Heart left ventricle (tissue), 16 donors: ENCODE results near the gene CCDC78. TPM values are rescaled to one million over a fixed set of nuclear protein-coding genes. Genes with fewer than 3 reads are reported as not detected.

ENCODE experiments used
- ATAC-seq, 4 donors: fragments of 200-7000 bp; cut with Tn5 transposase; one replicate each; pipeline ENCODE4 v1.9.1; 2020 to 2022; ENCODE audit warnings: moderate library complexity in 4 of 4, mild to moderate bottlenecking in 3 of 4, moderate number of reproducible peaks in 1 of 4
- DNase-seq, 5 donors: peaks; one replicate each; pipeline ENCODE4 v3.0.0-alpha.2; 2020
- H3K27ac ChIP-seq, 12 donors: fragments of 200-600 bp; sonication (generic) in 4 of 12; one replicate each; pipeline versions ENCODE4 v1.5.0 to v1.8.0; 2016 to 2022; ENCODE audit warnings: mild to moderate bottlenecking in 2 of 12
- H3K27me3 ChIP-seq, 9 donors: fragments of 200-600 bp; sonication (generic) in 2 of 9; one replicate each; pipeline versions ENCODE4 v1.5.1 to v1.8.0; 2016 to 2022; ENCODE audit warnings: mild to moderate bottlenecking in 3 of 9
- H3K36me3 ChIP-seq, 9 donors: fragments of 200-600 bp; sonication (generic) in 2 of 9; one replicate each; pipeline versions ENCODE4 v1.5.0 to v1.8.0; 2018 to 2022; ENCODE audit warnings: mild to moderate bottlenecking in 2 of 9
- H3K4me1 ChIP-seq, 12 donors: fragments of 200-600 bp; sonication (generic) in 4 of 12; one replicate each; pipeline versions ENCODE4 v1.5.0 to v1.8.0; 2016 to 2022; ENCODE audit warnings: mild to moderate bottlenecking in 3 of 12
- H3K4me3 ChIP-seq, 12 donors: fragments of 200-600 bp; sonication (generic) in 4 of 12; one replicate each; pipeline versions ENCODE4 v1.5.0 to v1.8.0; 2017 to 2022; ENCODE audit warnings: mild to moderate bottlenecking in 9 of 12, moderate library complexity in 4 of 12
- H3K9me3 ChIP-seq, 12 donors: fragments of 200-600 bp; sonication (generic) in 4 of 12; one replicate each; pipeline versions ENCODE4 v1.5.0 to v1.8.0; 2016 to 2022; ENCODE audit warnings: mild to moderate bottlenecking in 1 of 12
- POLR2A ChIP-seq, 2 donors: fragments of 450-650 bp; IDR thresholded peaks; one replicate each; pipeline ENCODE4 v1.6.1; 2017; ENCODE audit warnings: antibody characterized with exemption in 2 of 2, mild to moderate bottlenecking in 2 of 2, moderate library complexity in 2 of 2
- WGBS, 4 donors: extraction: QIAGEN DNeasy Blood & Tissue Kit in 2 of 4; methylation state at CpG; one replicate each; pipeline versions ENCODE4 v1.1.5 to v1.1.7; 2013 to 2018; 5-methylcytosine and 5-hydroxymethylcytosine counted together
- intact Hi-C, 10 donors: fragments of 100-400 bp; cut with DNase I; formaldehyde crosslinking; loops; one replicate each; pipeline versions ENCODE4 v1.11.1 to v1.14.2; 2022
- polyA plus RNA-seq, 2 donors: library from polyadenylated mRNA; stranded (reverse); fragments of 200-250 nt; gene quantifications; one replicate each; pipeline ENCODE4 v1.2.3, GENCODE V29; 2013
- total RNA-seq, 9 donors: library from RNA; depleted of rRNA in 2 of 9; stranded (reverse); fragments of >200 nt in 2 of 9; fragmentation: NEBNext Ultra II Directional in 3 of 9; extraction: Animal tissue kit (Norgen Biotek cat#: 25700) in 3 of 9; gene quantifications; one replicate each; pipeline versions ENCODE4 v1.1.0 to v1.2.4, GENCODE V29; 2016 to 2023
- TF ChIP-seq, protein P1 (sequence below), 12 donors: fragments of 200-600 bp; sonication (generic) in 4 of 12; IDR thresholded peaks; one replicate each; pipeline versions ENCODE4 v1.5.0 to v1.8.0; 2018 to 2022; ENCODE audit warnings: antibody characterized with exemption in 12 of 12, mild to moderate bottlenecking in 5 of 12
- donor health status: ischemic (EF 13 %, LVEDD 7.1; RV severe dilation, severe dysfunction).
- donor health status: healthy with polysubstance abuse.
- donor health status: DM: no; HTN: yes; CAD: no.
- donor health status: DM: no; HTN: no; CAD: no.
- donor health status: ischemic (EF 25% LVEDD 6.9; RV normal size, moderate dysfunction).
- donor health status: ischemic (EF 25% LVEDD 5.7; RV mildly dilated, moderate dysfunction).
- donor health status: healthy.
- donor health status: DM: yes; HTN: yes; CAD: no.
- donor health status: ischemic (EF 35%, LVEDD 5.7; RV mildly dilated, moderate dysfunction).
- donor health status: nonischemic (EF 11% LVEDD 7.7; RV severe dilation, severe dysfunction).
- donor health status: DM: yes; HTN: yes; CAD: no.
- donor health status: PGD.
- donor health status: ischemic (EF 29% LVEDD 5.4; RV normal size, mild dysfunction).
- donor health status: nonischemic (EF 23%, LVEDD 6.1; RV moderate dilation, normal function).

The CCDC78 gene
- total and polyA plus RNA-seq, 11 donors, result 0.35 to 1.3 (median 0.59) TPM; not detected in 3

DNA sequence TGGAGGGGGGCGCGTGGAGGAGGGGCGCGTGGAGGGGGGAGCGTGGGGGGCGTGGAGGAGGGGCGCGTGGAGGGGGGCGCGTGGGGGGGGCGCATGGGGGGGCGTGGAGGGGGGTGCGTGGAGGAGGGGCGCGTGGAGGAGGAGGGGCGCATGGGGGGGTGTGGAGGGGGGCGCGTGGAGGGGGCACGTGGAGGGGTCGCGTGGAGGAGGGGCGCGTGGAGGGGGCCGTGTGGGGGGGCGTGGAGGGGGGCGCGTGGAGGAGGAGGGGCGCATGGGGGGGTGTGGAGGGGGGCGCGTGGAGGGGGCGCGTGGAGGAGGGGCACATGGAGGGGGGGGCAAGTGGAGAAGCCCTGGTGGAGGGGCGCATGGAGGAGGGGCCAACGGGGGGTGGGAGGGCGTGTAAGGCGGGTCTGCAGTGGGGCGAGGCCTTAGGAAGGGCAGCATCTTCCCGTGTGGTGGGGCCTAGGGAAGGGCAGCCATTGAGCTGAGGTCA is 41.5 kb upstream of the CCDC78 start:
- Histone ChIP-seq H3K4me1 (no peaks in the 10 kb centered on the region), H3K27ac (no peak overlapping the region), H3K9me3 (no peaks in the 10 kb centered on the region), H3K27me3 (peaks cover 0 to 20% (median 0%) of the 10 kb centered on the region in 9 donors), H3K4me3 (no peak overlapping the region), H3K36me3 (no peaks in the 10 kb centered on the region)
- DNase-seq (peak in 1 of 5 donors; percentile 9), ATAC-seq (no peak)
- TF ChIP-seq, protein P1, sequence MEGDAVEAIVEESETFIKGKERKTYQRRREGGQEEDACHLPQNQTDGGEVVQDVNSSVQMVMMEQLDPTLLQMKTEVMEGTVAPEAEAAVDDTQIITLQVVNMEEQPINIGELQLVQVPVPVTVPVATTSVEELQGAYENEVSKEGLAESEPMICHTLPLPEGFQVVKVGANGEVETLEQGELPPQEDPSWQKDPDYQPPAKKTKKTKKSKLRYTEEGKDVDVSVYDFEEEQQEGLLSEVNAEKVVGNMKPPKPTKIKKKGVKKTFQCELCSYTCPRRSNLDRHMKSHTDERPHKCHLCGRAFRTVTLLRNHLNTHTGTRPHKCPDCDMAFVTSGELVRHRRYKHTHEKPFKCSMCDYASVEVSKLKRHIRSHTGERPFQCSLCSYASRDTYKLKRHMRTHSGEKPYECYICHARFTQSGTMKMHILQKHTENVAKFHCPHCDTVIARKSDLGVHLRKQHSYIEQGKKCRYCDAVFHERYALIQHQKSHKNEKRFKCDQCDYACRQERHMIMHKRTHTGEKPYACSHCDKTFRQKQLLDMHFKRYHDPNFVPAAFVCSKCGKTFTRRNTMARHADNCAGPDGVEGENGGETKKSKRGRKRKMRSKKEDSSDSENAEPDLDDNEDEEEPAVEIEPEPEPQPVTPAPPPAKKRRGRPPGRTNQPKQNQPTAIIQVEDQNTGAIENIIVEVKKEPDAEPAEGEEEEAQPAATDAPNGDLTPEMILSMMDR (IDR thresholded peaks at IDR 0.05), result no peak
- TF ChIP-seq POLR2A (IDR thresholded peaks at IDR 0.05), result no peak
- WGBS, 4 donors, result 69 to 82% (median 79%) methylated on average over 19 to 33 of the region's 38 CpGs
- intact Hi-C loops, result no loop called here

DNA sequence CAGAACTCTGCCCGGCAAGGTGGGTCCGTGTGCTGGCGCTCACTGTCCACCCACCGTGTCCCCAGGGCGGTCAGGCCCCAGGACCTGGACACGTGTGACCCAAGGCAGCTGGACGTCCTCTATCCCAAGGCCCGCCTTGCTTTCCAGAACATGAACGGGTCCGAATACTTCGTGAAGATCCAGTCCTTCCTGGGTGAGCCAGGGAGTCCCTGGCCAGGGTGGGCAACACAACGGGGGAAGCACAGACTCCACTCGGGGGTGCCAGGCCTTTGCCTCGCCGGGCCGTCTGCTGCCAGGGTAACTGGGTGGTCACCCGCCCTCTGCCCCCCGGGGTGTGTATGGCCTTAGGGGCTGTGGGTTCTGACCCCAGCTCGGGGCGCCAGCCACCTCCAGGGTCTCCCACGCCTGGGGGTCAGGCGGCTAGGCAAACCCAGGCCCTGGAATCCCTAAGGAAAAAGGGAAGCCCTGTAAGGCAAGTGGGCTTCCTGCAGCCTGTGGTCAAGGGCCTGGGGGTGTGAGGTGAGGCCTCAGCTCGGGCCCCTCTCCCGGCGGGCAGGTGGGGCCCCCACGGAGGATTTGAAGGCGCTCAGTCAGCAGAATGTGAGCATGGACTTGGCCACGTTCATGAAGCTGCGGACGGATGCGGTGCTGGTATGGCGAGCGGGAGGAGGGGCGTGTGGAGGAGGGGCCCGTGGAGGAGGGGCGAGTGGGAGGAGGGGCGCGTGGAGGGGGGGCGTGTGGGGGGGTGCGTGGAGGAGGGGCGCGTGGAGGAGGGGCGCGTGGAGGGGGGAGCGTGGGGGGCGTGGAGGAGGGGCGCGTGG is 40.8 kb upstream of the CCDC78 start:
- DNase-seq (peak in 1 of 5 donors; percentile 6), ATAC-seq (no peak)
- Histone ChIP-seq H3K9me3 (no peaks in the 10 kb centered on the region), H3K27ac (no peak overlapping the region), H3K27me3 (peaks cover 0 to 25% (median 0%) of the 10 kb centered on the region in 9 donors), H3K4me3 (no peak overlapping the region), H3K4me1 (no peaks in the 10 kb centered on the region), H3K36me3 (no peaks in the 10 kb centered on the region)
- TF ChIP-seq, protein P1 (IDR thresholded peaks at IDR 0.05), result no peak
- WGBS, 4 donors, result 66 to 82% (median 67%) methylated on average over 16 to 38 of the region's 48 CpGs
- intact Hi-C loops, result no loop called here

DNA sequence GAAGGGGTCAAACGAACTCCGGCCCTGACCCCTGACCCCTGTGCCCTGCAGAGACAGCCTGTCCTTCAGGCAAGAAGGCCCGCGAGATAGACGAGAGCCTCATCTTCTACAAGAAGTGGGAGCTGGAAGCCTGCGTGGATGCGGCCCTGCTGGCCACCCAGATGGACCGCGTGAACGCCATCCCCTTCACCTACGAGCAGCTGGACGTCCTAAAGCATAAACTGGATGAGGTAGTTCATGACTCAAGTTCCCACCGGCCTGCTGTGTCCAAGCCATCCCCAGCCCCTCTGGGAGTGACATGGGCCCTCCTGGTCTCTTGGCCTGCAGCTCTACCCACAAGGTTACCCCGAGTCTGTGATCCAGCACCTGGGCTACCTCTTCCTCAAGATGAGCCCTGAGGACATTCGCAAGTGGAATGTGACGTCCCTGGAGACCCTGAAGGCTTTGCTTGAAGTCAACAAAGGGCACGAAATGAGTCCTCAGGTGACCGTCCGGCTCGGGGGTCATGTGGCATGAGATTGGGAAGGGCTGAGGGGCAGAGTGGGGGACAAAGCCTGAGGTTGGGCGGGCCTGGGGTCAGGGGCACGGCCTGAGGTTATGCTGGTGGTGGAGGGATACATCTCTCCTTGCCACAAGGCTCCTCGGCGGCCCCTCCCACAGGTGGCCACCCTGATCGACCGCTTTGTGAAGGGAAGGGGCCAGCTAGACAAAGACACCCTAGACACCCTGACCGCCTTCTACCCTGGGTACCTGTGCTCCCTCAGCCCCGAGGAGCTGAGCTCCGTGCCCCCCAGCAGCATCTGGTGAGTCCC is 40.0 kb upstream of the CCDC78 start:
- H3K27me3 ChIP-seq, result peaks cover 0 to 28% (median 0%) of the 10 kb centered on the region in 9 donors
- H3K27ac ChIP-seq, result no peak overlapping the region
- intact Hi-C loops, result no loop called here
- H3K4me3 ChIP-seq, result no peak overlapping the region
- WGBS, 4 donors, result 82 to 86% (median 83%) methylated on average over 24 to 29 of the region's 29 CpGs
- no peak for ATAC-seq
- no peaks in the 10 kb centered on the region for H3K9me3 ChIP-seq
- TF ChIP-seq POLR2A (IDR thresholded peaks at IDR 0.05), result no peak
- TF ChIP-seq, protein P1 (IDR thresholded peaks at IDR 0.05), result no peak
- H3K36me3 ChIP-seq, result no peaks in the 10 kb centered on the region
- no peaks in the 10 kb centered on the region for H3K4me1 ChIP-seq
- peak in 1 of 5 donors; percentile 2 for DNase-seq

DNA sequence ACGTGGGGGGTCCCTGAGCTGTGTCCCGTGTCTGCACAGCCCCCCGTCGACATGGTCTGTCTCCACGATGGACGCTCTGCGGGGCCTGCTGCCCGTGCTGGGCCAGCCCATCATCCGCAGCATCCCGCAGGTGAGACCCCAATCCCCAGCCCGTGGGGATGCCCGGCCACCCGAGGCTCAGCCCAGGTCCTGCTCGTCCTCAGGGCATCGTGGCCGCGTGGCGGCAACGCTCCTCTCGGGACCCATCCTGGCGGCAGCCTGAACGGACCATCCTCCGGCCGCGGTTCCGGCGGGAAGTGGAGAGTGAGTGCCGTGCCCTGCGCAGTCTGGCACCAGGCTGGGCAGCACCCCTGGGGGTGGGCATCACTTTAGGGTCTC is 39.2 kb upstream of the CCDC78 start:
- no peak for DNase-seq
- Histone ChIP-seq H3K27me3 (peaks cover 0 to 28% (median 0%) of the 10 kb centered on the region in 9 donors), H3K4me3 (no peak overlapping the region), H3K27ac (no peak overlapping the region), H3K36me3 (no peaks in the 10 kb centered on the region), H3K4me1 (no peaks in the 10 kb centered on the region), H3K9me3 (no peaks in the 10 kb centered on the region)
- no peak for ATAC-seq
- intact Hi-C loops, result no loop called here
- TF ChIP-seq, protein P1 (IDR thresholded peaks at IDR 0.05), result no peak
- no peak for TF ChIP-seq POLR2A (IDR thresholded peaks at IDR 0.05)
- 91 to 95% (median 91%) methylated on average over 20 to 29 of the region's 29 CpGs for WGBS, 4 donors
